GM12878 (cell line): ENCODE results near the gene CALY. TPM values are rescaled to one million over a fixed set of nuclear protein-coding genes. Genes with fewer than 3 reads are reported as not detected.
A peak's percentile ranks its signal among the peaks of the same experiment; 100 is the strongest.

Experiments used
- ATF2 ChIP-seq: IDR thresholded peaks from 2 replicates; pipeline ENCODE4 v1.6.1; 2012; ENCODE audit warnings: low read length, inconsistent platforms
- ATF7 ChIP-seq: fragments of 450-650 bp; IDR thresholded peaks from 2 replicates; pipeline ENCODE4 v1.6.1; 2016; ENCODE audit warnings: low read depth, mild to moderate bottlenecking
- BCL11A ChIP-seq: IDR thresholded peaks from 2 replicates; pipeline ENCODE4 v1.6.1; 2011; ENCODE audit warnings: low read depth, low read length
- BCL3 ChIP-seq: IDR thresholded peaks from 2 replicates; pipeline ENCODE4 v1.6.1; 2011; ENCODE audit warnings: borderline replicate concordance, low read depth, mild to moderate bottlenecking, moderate library complexity, low read length; ENCODE audit not compliant: insufficient read depth, poor library complexity, severe bottlenecking
- CEBPB ChIP-seq, 2 experiments: fragments of 150-350 bp in 1 of 2; IDR thresholded peaks; 2 replicates each; pipeline ENCODE4 v1.6.1; 2012 to 2014; ENCODE audit warnings: low read depth in 2 of 2, low read length in 2 of 2, borderline replicate concordance in 1 of 2, inconsistent platforms in 1 of 2
- IKZF2 ChIP-seq, 2 experiments: fragments of 450-650 bp; IDR thresholded peaks; 2 replicates each; pipeline ENCODE4 v1.6.1; 2017; ENCODE audit warnings: mild to moderate bottlenecking in 2 of 2, moderate library complexity in 2 of 2
- IRF5 ChIP-seq: fragments of 450-650 bp; IDR thresholded peaks from 2 replicates; pipeline ENCODE4 v1.6.1; 2017; ENCODE audit warnings: borderline replicate concordance
- NR2C2 ChIP-seq: IDR thresholded peaks from 2 replicates; pipeline ENCODE4 v1.6.1; 2011; ENCODE audit warnings: borderline replicate concordance, low read depth; ENCODE audit not compliant: control insufficient read depth, insufficient read length
- PKNOX1 ChIP-seq: fragments of 450-650 bp; IDR thresholded peaks from 2 replicates; pipeline ENCODE4 v1.6.1; 2016; ENCODE audit warnings: mild to moderate bottlenecking
- RBBP5 ChIP-seq: fragments of 200-600 bp; sonication (generic); conservative IDR thresholded peaks from 2 replicates; pipeline ENCODE4 v1.6.1; 2016
- REST ChIP-seq: IDR thresholded peaks from 2 replicates; pipeline ENCODE4 v1.6.1; 2012; ENCODE audit warnings: mild to moderate bottlenecking, low read depth, low read length
- RFX5 ChIP-seq: IDR thresholded peaks from 2 replicates; pipeline ENCODE4 v1.6.1; 2011; ENCODE audit warnings: low read depth, low read length, improper control_type of control experiment
- SIN3A ChIP-seq: IDR thresholded peaks from 2 replicates; pipeline ENCODE4 v1.6.1; 2012; ENCODE audit warnings: low read depth, low read length, improper control_type of control experiment
- SMAD5 ChIP-seq: IDR thresholded peaks from 2 replicates; pipeline ENCODE4 v1.6.1; 2016; ENCODE audit warnings: antibody characterized with exemption, low read depth
- SMARCA5 ChIP-seq: fragments of 450-650 bp; IDR thresholded peaks from 2 replicates; pipeline ENCODE4 v1.6.1; 2017; ENCODE audit warnings: mild to moderate bottlenecking
- SREBF2 ChIP-seq: IDR thresholded peaks from 2 replicates; pipeline ENCODE4 v1.6.1; 2012; ENCODE audit warnings: mild to moderate bottlenecking, low read length
- TAF1 ChIP-seq: IDR thresholded peaks from 2 replicates; pipeline ENCODE4 v1.6.1; 2011; ENCODE audit warnings: mild to moderate bottlenecking, low read depth, low read length, borderline replicate concordance
- TARDBP ChIP-seq: IDR thresholded peaks from 2 replicates; pipeline ENCODE4 v1.6.1; 2016; ENCODE audit warnings: borderline replicate concordance
- TCF12 ChIP-seq: IDR thresholded peaks from 2 replicates; pipeline ENCODE4 v1.6.1; 2011; ENCODE audit warnings: low read depth, mild to moderate bottlenecking, low read length
- TCF7 ChIP-seq: IDR thresholded peaks from 2 replicates; pipeline ENCODE4 v1.6.1; 2014; ENCODE audit warnings: antibody characterized with exemption, borderline replicate concordance
- ZBED1 ChIP-seq: IDR thresholded peaks from 2 replicates; pipeline ENCODE4 v1.6.1; 2016; ENCODE audit warnings: borderline replicate concordance
- ZNF217 ChIP-seq: fragments of 450-650 bp; IDR thresholded peaks from 2 replicates; pipeline ENCODE4 v1.6.1; 2017; ENCODE audit warnings: antibody characterized with exemption, mild to moderate bottlenecking
- ZSCAN29 ChIP-seq: fragments of 450-650 bp; IDR thresholded peaks from 2 replicates; pipeline ENCODE4 v1.6.1; 2017; ENCODE audit warnings: mild to moderate bottlenecking, moderate library complexity
- ZZZ3 ChIP-seq: IDR thresholded peaks from 2 replicates; pipeline ENCODE4 v1.6.1; 2011; ENCODE audit warnings: low read depth; ENCODE audit not compliant: control insufficient read depth, insufficient read length
- polyA plus RNA-seq, 11 experiments: library from polyadenylated mRNA; depleted of rRNA in 4 of 11; unstranded in 6 of 11; stranded (reverse) in 5 of 11; fragments of >200 nt; fragmentation: Nextera tagmentation in 4 of 11; fragmentation: Illumina TruSeq in 1 of 11; extraction: Ambion mirVana in 4 of 11; extraction: Trizol in 1 of 11; gene quantifications; 1 replicate in 1 of 11; 2 replicates in 10 of 11; pipeline versions ENCODE4 v1.2.1 to v1.2.3, GENCODE V29; 2011 to 2016; ENCODE audit warnings: inconsistent platforms in 2 of 11, missing spikeins in 2 of 11, low read depth in 1 of 11
- total RNA-seq, 4 experiments: library from RNA; depleted of rRNA in 3 of 4; stranded (reverse); fragments of >200 nt in 3 of 4; fragmentation: Illumina TruSeq in 1 of 4; extraction: Trizol in 1 of 4; gene quantifications; 2 replicates each; pipeline versions ENCODE4 v1.2.1 to v1.2.3, GENCODE V29; 2013 to 2021

CALY gene
- total and polyA plus RNA-seq, 10 of the 15 experiments (the other 5 are each of a cell fraction or from before 2014, with no cell fraction given): 0.07 TPM; not detected in 9

- TF ChIP-seq TCF7: no peak
- TF ChIP-seq BCL11A: no peak
- no peak for TF ChIP-seq ZBED1
- no peak for TF ChIP-seq SMAD5
- TF ChIP-seq IKZF2 (IDR thresholded peaks at IDR 0.05): no peak
- TF ChIP-seq SIN3A: no peak
- no peak for TF ChIP-seq CEBPB (IDR thresholded peaks at IDR 0.05; ENCODE audit: borderline replicate concordance in 1 of 2, low read depth in 2 of 2, low read length in 2 of 2)
- TF ChIP-seq TARDBP: no peak
- TF ChIP-seq ATF2: no peak
- no peak for TF ChIP-seq SREBF2
- TF ChIP-seq ZSCAN29: 0 out of 2 replicates have a peak, but pooled peaks have one; percentile 32
- no peak for TF ChIP-seq ATF7
- no peak for TF ChIP-seq IRF5
- TF ChIP-seq ZNF217: 0 out of 2 replicates have a peak, but pooled peaks have one; percentile 32
- no peak for TF ChIP-seq TAF1
- no peak for TF ChIP-seq PKNOX1
- TF ChIP-seq NR2C2: no peak
- TF ChIP-seq TCF12: no peak
- no peak for TF ChIP-seq RFX5
- TF ChIP-seq SMARCA5: 0 out of 2 replicates have a peak, but pooled peaks have one; percentile 46
- no peak for TF ChIP-seq ZZZ3
- TF ChIP-seq RBBP5: no peak
- TF ChIP-seq REST: no peak
- no peak for TF ChIP-seq BCL3
Measured at GRCh38 chr10:133379152-133379800, 42.6 kb upstream of the CALY start, which contains the start of gene PAOX (continued).
